Measurements from ENCODE around the gene BIN2.
A peak's percentile ranks its signal among the peaks of the same experiment; 100 is the strongest.

BIN2 gene

GRCh38 chr12:51247523-51248206 is 76.3 kb downstream of the BIN2 start:
- Histone ChIP-seq H3K4me3 (ENCODE audit: low read length) (no peak overlapping the region; the same call in 1 of the 2 replicates), H3K27me3 (ENCODE audit: insufficient read depth, low read length) (no peaks in the 10 kb centered on the region), H3K9me3 (ENCODE audit: insufficient read depth, low read depth, low read length) (no peaks in the 10 kb centered on the region), H3K27ac (ENCODE audit: low read depth, low read length) (peak overlapping the region; percentile 62; the same call in 1 of the 2 replicates), H3K36me3 (ENCODE audit: insufficient read depth, low read length) (peaks cover 31% of the 10 kb centered on the region), H3K9ac (ENCODE audit: low read depth, low read length) (no peak overlapping the region; the same call in 1 of the 2 replicates), H3K4me1 (ENCODE audit: insufficient read depth, low read length) (peaks cover 25% of the 10 kb centered on the region)
- 59% methylated on average over 14 of the region's 14 CpGs for WGBS

- H3K9ac ChIP-seq (ENCODE audit: low read depth, low read length), result no peak overlapping the region
- WGBS, result 84% methylated on average over 7 of the region's 7 CpGs
- peaks cover 25% of the 10 kb centered on the region for H3K4me1 ChIP-seq (ENCODE audit: insufficient read depth, low read length)
- H3K36me3 ChIP-seq (ENCODE audit: insufficient read depth, low read length), result peaks cover 42% of the 10 kb centered on the region
- H3K9me3 ChIP-seq (ENCODE audit: insufficient read depth, low read depth, low read length), result no peaks in the 10 kb centered on the region
- no peak overlapping the region for H3K4me3 ChIP-seq (ENCODE audit: low read length)
- H3K27me3 ChIP-seq (ENCODE audit: insufficient read depth, low read length), result no peaks in the 10 kb centered on the region
- H3K27ac ChIP-seq (ENCODE audit: low read depth, low read length), result no peak overlapping the region; the same call in 1 of the 2 replicates
These were observed 77.6 kb downstream of the BIN2 start for GRCh38 chr12:51246254-51246853.

- Histone ChIP-seq H3K9me3 (ENCODE audit: insufficient read depth, low read depth, low read length) (no peaks in the 10 kb centered on the region), H3K27me3 (ENCODE audit: insufficient read depth, low read length) (no peaks in the 10 kb centered on the region), H3K36me3 (ENCODE audit: insufficient read depth, low read length) (peaks cover 47% of the 10 kb centered on the region), H3K9ac (ENCODE audit: low read depth, low read length) (no peak overlapping the region), H3K4me3 (ENCODE audit: low read length) (no peak overlapping the region), H3K4me1 (ENCODE audit: insufficient read depth, low read length) (peaks cover 25% of the 10 kb centered on the region), H3K27ac (ENCODE audit: low read depth, low read length) (no peak overlapping the region)
- 95% methylated on average over 11 of the region's 11 CpGs for WGBS
These were observed 78.3 kb downstream of the BIN2 start for GRCh38 chr12:51245476-51246253.

- no peaks in the 10 kb centered on the region for H3K9me3 ChIP-seq (ENCODE audit: insufficient read depth, low read depth, low read length)
- no peak overlapping the region for H3K4me3 ChIP-seq (ENCODE audit: low read length)
- H3K9ac ChIP-seq (ENCODE audit: low read depth, low read length), result no peak overlapping the region
- no peaks in the 10 kb centered on the region for H3K27me3 ChIP-seq (ENCODE audit: insufficient read depth, low read length)
- WGBS, result 85% methylated on average over 4 of the region's 4 CpGs
- no peak overlapping the region for H3K27ac ChIP-seq (ENCODE audit: low read depth, low read length)
- H3K36me3 ChIP-seq (ENCODE audit: insufficient read depth, low read length), result peaks cover 57% of the 10 kb centered on the region
- peaks cover 31% of the 10 kb centered on the region for H3K4me1 ChIP-seq (ENCODE audit: insufficient read depth, low read length)
These were observed 79.7 kb downstream of the BIN2 start for GRCh38 chr12:51244269-51244668.

- Histone ChIP-seq H3K36me3 (ENCODE audit: insufficient read depth, low read length) (peaks cover 57% of the 10 kb centered on the region), H3K9ac (ENCODE audit: low read depth, low read length) (no peak overlapping the region), H3K27me3 (ENCODE audit: insufficient read depth, low read length) (no peaks in the 10 kb centered on the region), H3K27ac (ENCODE audit: low read depth, low read length) (no peak overlapping the region), H3K4me3 (ENCODE audit: low read length) (no peak overlapping the region), H3K4me1 (ENCODE audit: insufficient read depth, low read length) (peaks cover 30% of the 10 kb centered on the region), H3K9me3 (ENCODE audit: insufficient read depth, low read depth, low read length) (no peaks in the 10 kb centered on the region)
- 96% methylated on average over 7 of the region's 7 CpGs for WGBS
These were observed 81.1 kb downstream of the BIN2 start for GRCh38 chr12:51242876-51243275.

- no peak overlapping the region for H3K9ac ChIP-seq (ENCODE audit: low read depth, low read length)
- no peak overlapping the region for H3K4me3 ChIP-seq (ENCODE audit: low read length)
- no peaks in the 10 kb centered on the region for H3K9me3 ChIP-seq (ENCODE audit: insufficient read depth, low read depth, low read length)
- H3K36me3 ChIP-seq (ENCODE audit: insufficient read depth, low read length), result peaks cover 57% of the 10 kb centered on the region
- H3K27me3 ChIP-seq (ENCODE audit: insufficient read depth, low read length), result no peaks in the 10 kb centered on the region
- no peak overlapping the region for H3K27ac ChIP-seq (ENCODE audit: low read depth, low read length)
- H3K4me1 ChIP-seq (ENCODE audit: insufficient read depth, low read length), result peaks cover 23% of the 10 kb centered on the region
- 98% methylated on average over 6 of the region's 7 CpGs for WGBS
These were observed 81.9 kb downstream of the BIN2 start for GRCh38 chr12:51242120-51242519.

- Histone ChIP-seq H3K9me3 (ENCODE audit: insufficient read depth, low read depth, low read length) (no peaks in the 10 kb centered on the region), H3K9ac (ENCODE audit: low read depth, low read length) (no peak overlapping the region), H3K4me1 (ENCODE audit: insufficient read depth, low read length) (peaks cover 12% of the 10 kb centered on the region; the same call in 1 of the 2 replicates), H3K4me3 (ENCODE audit: low read length) (no peak overlapping the region), H3K27me3 (ENCODE audit: insufficient read depth, low read length) (no peaks in the 10 kb centered on the region), H3K27ac (ENCODE audit: low read depth, low read length) (no peak overlapping the region), H3K36me3 (ENCODE audit: insufficient read depth, low read length) (peaks cover 56% of the 10 kb centered on the region)
- 98% methylated on average over 2 of the region's 2 CpGs for WGBS
These were observed 83.0 kb downstream of the BIN2 start for GRCh38 chr12:51240971-51241370.

GRCh38 chr12:51238510-51239334 is 85.3 kb downstream of the BIN2 start, which contains the start of gene DAZAP2:
TSS of gene DAZAP2 (plus strand) at chr12:51238826. CDS start at chr12:51238908, 82 bp downstream.
- peaks cover 10% of the 10 kb centered on the region; the same call in 1 of the 2 replicates for H3K4me1 ChIP-seq (ENCODE audit: insufficient read depth, low read length)
- H3K27me3 ChIP-seq (ENCODE audit: insufficient read depth, low read length), result no peaks in the 10 kb centered on the region
- under 1% methylated on average over 70 of the region's 70 CpGs for WGBS
- H3K4me3 ChIP-seq (ENCODE audit: low read length), result peak within 1 kb of the TSS; percentile 100
- peak within 1 kb of the TSS; percentile 100 for H3K27ac ChIP-seq (ENCODE audit: low read depth, low read length)
- H3K9me3 ChIP-seq (ENCODE audit: insufficient read depth, low read depth, low read length), result no peaks in the 10 kb centered on the region
- peaks cover 39% of the 10 kb centered on the region for H3K36me3 ChIP-seq (ENCODE audit: insufficient read depth, low read length)
- H3K9ac ChIP-seq (ENCODE audit: low read depth, low read length), result peak within 1 kb of the TSS; percentile 100

- no peaks in the 10 kb centered on the region for H3K9me3 ChIP-seq (ENCODE audit: insufficient read depth, low read depth, low read length)
- H3K27ac ChIP-seq (ENCODE audit: low read depth, low read length), result peak overlapping the region; percentile 80
- no peaks in the 10 kb centered on the region for H3K27me3 ChIP-seq (ENCODE audit: insufficient read depth, low read length)
- peaks cover 32% of the 10 kb centered on the region for H3K36me3 ChIP-seq (ENCODE audit: insufficient read depth, low read length)
- peak overlapping the region; percentile 85 for H3K9ac ChIP-seq (ENCODE audit: low read depth, low read length)
- peaks cover 10% of the 10 kb centered on the region; the same call in 1 of the 2 replicates for H3K4me1 ChIP-seq (ENCODE audit: insufficient read depth, low read length)
- 48% methylated on average over 10 of the region's 10 CpGs for WGBS
- peak overlapping the region; percentile 100 for H3K4me3 ChIP-seq (ENCODE audit: low read length)
These were observed 85.9 kb downstream of the BIN2 start for GRCh38 chr12:51238037-51238509.

GRCh38 chr12:51234530-51234929 is 89.4 kb downstream of the BIN2 start:
- 94% methylated on average over 5 of the region's 5 CpGs for WGBS
- Histone ChIP-seq H3K27me3 (ENCODE audit: insufficient read depth, low read length) (no peaks in the 10 kb centered on the region), H3K4me3 (ENCODE audit: low read length) (no peak overlapping the region), H3K9ac (ENCODE audit: low read depth, low read length) (no peak overlapping the region), H3K9me3 (ENCODE audit: insufficient read depth, low read depth, low read length) (no peaks in the 10 kb centered on the region), H3K4me1 (ENCODE audit: insufficient read depth, low read length) (peaks cover 4% of the 10 kb centered on the region; the same call in 1 of the 2 replicates), H3K36me3 (ENCODE audit: insufficient read depth, low read length) (no peaks in the 10 kb centered on the region), H3K27ac (ENCODE audit: low read depth, low read length) (no peak overlapping the region)

All from HUES64 (cell line).